Stimulated activated CD4-positive, alpha-beta T cell treated with anti-CD3 and anti-CD28 coated beads, TNF-alpha, amount 100 ng/mL, for 24 hours (primary cell): ENCODE results near the gene SRP68.

Experiments used
- DNase-seq, 3 experiments: peaks; one replicate each; pipeline ENCODE4 v3.0.0-alpha.2; 2020; ENCODE audit warnings: low read depth in 3 of 3

SRP68 gene

GRCh38 chr17:76072148-76072858 lies at the start of gene SRP68:
TSS of gene SRP68 (minus strand) at chr17:76072517. CDS start at chr17:76072491, 26 bp downstream.
- DNase-seq, result peak; percentile 64 to 85 (median 67)

DNA sequence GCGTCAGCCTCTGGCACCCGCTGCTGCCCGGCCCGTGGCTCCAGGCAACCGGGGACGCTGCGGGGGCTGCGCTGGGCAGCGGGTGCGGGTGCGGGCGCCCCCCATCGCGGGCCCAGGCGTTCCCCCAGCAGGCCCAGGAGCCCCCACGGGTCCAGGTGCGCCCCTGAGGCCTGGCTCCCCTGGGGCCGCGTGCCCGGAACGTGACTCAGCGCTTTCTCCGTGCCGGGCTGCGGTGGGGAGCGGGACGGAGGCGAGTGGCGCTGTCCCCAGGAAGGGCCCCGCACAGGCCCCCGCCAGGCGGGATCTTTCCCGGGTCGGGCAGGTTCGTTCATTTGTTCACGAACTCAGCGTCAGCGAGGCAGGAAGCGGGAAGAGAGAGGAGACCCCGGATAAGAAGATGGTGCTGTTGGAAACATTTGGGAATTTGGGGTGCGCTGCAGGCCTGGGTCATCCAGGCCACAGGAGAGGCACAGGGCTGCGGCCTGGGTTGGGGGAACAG lies 49.7 kb upstream of the SRP68 start:
- no peak for DNase-seq

DNA sequence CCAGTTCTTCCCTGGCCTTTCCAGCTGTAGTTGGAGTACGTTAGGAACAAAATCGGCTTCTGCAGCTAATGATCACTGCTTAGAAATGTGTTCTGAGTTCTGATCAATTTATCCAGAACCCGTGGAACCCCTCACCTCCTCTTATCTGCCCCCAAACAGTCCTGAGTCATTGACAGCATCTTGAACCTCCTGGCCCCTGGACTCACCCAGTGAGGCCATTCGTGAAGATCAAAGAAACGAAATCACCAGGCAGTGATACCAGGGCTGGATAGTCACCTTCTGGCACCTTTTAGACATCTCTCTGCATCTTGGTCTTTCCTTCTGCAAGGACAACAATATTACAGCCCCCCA lies 48.3 kb upstream of the SRP68 start:
- no peak for DNase-seq

DNA sequence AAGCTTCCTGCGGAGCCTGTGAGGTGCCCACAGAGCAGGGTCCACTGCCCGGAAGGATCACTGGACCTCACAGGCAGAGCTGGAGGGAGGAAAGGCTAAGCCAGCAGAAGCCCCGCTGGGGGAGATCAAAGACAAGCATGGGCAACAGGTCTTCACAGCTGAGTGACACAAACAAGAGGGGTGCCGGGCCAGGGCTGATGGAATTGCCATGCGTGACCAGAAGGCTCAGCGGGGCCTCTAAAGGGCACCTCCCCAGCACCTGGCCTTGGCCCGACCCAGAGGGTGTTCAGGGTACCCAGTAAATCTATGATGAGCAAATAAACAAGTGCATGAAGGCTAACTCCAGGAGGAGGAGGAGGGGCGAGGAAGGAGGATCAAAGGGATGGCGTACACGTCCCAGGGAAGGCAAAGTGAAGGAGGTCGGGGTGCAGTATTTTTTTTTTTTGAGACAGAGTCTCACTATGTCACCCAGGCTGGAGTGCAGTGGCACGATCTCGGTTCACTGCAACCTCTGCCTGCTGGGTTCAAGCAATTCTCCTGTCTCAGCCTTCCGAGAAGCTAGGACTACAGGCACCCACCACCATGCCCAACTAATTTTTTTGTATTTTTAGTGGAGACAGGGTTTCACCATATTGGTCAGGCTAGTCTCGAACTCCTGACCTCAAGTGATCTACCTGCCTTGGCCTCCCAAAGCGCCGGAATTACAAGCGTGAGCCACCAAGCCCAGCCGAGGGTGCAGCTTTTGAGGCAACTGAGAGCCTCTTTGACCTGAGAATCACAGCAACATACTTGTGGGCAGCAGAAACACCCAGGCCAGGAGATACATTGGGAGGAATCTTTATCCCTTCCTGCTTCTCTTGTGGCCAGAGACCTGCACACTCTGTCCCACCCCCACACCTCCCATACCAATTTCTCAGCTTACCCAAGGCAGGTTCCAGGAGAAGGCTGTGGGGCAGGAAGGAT lies 47.4 kb upstream of the SRP68 start:
- no peak for DNase-seq

- DNase-seq, result no peak
These were observed 42.9 kb upstream of the SRP68 start for GRCh38 chr17:76115138-76115754.

DNA sequence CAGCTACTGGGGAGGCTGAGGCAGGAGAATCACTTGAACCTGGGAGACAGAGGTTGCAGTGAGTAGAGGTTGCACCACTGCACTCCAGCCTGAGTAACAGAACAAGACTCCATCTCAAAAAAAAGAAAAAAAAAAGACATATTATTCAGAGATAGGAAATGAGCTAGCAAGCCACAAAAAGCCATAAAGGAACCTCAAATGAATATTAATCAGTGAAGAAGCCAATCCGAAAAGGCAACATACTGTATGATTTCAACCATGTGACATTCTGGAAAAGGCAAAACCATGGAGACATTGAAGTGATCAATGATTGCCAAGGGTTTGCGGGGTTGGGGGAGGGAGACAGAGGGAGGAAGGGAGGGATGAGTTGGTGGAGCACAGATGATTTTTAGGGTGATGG lies 39.6 kb upstream of the SRP68 start:
- no peak for DNase-seq

- no peak for DNase-seq
These were observed 35.2 kb upstream of the SRP68 start for GRCh38 chr17:76107509-76107908.

- DNase-seq, result no peak
These were observed 34.4 kb upstream of the SRP68 start for GRCh38 chr17:76106703-76107102.

- no peak for DNase-seq
These were observed 32.5 kb upstream of the SRP68 start for GRCh38 chr17:76104896-76105231.

DNA sequence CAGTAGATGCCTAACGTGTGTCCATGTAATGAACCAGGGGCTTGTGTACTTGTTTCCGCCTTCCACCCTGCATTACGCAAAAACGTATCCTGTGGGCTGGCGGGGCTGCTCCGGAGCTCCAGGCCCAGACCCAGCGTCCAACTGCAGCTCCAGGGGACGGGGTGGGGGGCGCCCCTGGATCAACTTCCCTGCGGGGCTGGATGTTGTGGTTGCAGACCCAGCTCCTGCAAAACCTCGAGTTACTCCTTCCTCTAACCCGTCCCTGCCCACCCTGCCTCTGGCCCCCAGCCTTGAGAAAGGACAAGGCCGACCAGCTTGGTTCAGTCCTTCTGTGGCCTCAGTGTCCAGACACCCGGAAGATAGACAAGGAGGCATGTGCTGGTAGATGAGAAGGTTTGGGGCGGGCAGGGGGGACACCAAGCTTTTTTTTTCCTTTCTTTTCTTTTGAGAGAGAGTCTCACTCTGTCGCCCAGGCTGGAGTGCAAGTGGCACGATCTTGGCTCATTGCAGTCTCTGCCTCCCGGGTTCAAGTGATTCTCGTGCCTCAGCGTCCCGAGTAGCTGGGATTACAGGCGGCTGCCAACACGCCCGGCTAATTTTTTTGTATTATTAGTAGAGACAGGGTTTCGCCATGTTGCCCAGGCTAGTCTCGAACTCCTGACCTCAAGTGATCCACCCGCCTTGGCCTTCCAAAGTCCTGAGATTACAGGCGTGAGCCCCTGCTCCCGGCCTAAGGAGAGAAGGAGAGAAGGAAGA lies 32.0 kb upstream of the SRP68 start:
- DNase-seq, result no peak

DNA sequence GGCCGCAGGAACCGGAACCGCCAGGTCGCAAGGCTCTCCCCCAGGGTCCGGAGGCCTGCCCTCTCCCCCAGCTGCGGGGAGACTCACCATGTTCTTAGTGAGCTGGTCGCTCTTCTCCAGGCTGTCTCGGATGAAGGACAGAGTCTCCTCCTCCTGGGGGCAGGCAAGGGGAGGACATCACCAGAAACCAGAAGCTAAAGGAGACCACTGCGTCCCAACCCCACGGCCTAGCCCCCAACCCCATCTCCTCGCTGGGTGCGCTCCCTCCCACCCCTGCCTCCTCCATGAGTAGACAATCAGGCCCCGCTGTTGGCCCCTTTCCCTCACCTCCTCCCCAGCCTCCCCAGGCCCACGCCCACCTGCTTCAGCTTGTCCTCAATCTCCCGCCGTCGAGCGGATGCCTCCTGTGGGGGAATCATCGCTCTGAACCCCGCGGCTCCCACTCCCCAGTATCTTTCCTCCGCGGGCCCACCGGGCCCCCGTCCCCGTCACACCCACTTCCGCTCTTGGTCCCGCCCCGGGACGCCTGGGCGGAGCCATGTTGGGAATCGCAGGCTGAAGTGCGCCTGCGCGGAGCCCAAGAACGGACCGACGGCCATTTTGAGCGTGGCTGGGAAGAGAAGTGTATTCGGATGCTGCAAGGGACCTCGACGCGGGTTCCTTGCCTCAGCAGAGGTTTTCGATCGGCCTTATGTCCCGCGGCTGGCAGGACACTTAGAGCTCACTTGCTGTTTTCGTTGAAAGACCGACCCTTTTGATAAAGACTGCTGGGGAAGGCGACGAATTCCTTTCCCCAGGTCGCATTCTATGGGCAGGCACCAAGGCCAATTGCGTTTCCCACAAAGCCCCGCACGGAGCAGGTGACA lies 31.2 kb upstream of the SRP68 start, which contains the start of gene EXOC7:
Gene EXOC7 (minus strand): TSS at position 514 of the 866 bp plus-strand sequence. CDS start 95 bp downstream, at position 419.
- DNase-seq, result peak; percentile 85 to 91 (median 88)

DNA sequence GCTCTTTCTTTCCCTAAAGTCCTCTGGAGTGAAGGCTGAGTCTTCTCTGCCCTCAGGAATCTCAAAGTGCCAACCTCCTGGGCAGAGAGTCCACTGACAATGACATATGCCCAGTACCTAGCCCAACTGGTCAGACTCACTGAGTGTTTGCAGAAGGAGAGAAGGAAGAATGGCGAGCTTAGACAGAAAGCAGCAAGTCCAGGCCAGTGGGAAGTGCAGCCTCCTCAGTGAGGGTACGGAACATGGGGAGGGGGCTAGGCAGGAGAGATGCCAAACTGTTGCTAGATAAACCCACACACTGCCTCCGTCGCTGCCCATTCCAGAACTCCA lies 30.6 kb upstream of the SRP68 start:
- no peak for DNase-seq

DNA sequence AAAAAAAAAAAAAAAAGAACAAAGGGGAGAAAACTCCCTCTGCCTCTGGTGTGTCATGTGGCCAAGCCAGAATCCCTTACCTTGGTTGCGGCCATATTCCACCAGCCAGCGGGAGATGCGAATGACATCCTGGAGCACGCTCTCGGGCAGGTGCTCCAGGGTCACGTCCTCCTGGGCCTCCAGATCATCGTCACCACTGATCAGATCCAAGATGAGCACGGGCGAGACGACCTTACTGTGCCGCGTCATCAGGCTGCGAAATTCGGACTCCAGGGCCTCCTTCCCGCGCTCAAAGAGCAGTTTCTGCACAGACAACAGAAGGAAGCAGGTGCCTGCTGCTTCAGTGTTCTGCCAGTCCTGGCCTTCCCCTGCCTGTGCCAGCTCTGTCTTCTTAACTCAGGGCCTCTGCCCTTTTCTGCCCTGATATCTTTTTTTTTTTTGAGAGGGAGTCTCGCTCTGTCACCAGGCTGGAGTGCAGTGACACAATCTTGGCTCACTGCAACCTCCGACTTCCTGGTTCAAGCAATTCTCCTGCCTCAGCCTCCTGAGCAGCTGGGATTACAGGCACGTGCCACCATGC lies 25.5 kb upstream of the SRP68 start:
- DNase-seq, result no peak

GRCh38 chr17:76095943-76096342 lies 23.6 kb upstream of the SRP68 start:
- DNase-seq, result no peak

DNA sequence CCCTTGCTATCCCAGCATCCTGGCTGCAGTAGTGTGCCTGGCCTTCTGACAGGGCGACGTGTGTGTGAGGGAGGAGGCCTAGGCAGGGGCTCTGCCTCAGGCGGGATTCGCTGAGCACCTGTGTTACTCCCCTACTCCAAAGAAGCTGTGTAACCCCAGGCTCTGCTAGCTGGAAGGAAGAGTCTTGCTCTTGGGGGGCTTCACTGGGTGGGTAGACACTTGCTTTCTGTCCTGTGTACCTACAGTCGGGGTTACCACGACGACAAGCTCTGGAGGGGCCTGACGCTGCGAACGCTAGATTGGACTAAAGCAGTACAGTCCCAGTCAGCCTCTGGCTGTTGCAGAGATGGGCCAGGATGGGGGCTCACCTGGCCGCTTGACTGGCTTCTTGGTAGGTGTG lies 21.7 kb upstream of the SRP68 start:
- no peak for DNase-seq

DNA sequence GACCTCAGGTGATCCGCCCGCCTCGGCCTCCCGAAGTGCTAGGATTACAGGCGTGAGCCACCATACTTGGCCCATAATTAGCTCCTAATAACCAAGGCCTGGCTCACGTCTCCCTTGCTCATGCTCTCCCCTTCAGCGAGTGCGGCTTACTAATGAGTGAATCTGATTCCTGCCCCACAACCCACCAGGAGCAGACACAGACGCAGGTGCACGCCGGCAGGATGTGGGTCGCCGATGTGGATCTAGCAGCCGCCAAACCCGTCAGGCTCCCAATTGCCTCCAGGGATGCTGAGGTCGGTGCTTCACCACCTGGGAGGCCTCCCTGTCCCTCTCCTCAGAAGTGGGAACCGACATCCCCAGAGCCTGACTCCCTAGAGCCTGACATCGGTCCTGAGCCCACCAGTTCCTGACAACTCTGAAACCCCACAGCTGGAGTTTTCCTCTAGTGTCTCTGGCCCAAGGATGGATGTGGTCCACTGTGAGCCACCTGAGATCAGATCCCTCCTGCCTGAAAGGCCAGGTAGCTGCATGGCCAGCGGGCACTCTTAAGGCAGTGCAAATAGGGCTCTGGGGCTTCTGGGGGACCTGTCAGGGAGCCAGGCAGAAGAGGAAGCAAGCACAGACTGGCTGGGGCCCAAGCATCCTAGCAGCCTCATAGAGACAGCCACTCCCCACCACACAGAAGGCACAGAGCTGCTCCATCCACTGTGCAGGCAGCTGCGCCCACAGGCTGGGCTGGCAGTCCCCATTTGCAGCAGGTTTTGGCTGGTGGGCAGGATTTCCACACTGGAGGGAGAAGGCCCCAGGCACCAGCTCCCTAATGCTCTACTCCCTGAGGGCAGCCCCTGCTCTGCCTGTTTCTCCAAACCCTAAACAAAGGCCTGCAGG lies 20.5 kb upstream of the SRP68 start:
- no peak for DNase-seq

DNA sequence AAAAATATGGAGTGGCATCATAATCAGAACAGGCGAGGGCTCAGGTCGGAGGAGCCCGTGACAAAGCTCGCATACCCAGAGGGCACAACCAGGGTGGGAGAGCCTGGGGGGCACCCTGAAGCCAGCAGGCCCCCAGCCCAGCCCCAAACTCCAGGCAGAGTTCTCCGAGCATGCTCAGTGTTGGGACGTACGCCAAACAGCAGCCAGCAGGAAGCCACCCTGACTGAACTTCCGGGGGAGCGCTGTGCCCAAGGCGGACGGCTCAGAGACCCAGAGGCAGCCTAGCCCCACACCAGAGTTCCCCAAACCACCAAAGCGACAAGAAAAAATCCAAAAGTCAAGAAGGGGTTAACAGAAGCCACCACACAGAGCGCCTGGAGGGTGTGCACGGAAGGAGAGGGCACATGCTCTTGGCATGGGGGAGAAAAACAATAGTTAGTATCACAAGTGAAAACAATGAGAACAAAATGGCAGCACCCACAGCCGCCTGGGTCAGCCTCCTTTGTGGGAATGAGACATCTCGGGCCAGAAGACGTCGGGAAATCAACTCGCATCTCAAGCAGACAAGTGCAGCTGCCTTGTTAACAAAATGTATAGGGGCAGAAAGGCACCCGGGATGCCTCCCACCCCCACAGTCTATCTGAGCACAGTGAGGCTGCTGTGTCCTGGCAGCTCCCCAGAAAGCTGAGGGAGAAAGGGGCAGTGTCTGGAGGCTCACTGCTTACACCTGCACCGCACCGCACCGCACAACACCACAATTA lies 19.4 kb upstream of the SRP68 start:
- no peak for DNase-seq

DNA sequence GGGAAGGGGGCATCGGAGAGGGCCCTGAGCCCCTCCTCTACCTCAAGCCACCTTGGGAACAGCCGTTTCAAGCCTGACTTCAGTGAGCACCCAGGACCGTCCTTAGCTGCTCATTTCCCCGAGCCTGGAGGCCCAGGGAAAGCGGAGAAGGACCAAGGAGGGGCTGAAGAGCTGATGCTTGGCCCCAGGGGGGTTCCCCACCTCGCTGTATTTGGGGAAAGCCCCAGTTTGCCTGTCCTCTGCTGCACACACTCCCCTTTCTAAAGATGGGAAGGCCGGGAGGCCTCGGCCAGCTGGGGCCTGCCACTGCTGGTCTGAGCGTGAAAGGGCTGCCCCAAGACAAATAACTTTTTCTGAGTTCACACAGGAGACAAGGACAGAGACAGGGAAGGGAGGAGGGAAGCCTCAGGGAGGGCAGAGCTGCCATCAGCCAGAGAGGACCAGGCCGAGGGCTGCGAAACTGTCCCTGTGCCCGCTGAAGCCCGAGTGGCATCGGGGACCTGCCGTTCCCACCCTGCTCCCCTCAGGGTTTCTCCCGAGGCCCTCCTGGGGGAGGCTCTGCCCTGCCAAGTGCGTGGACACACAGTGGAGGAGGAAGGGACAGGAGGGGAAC lies 18.3 kb upstream of the SRP68 start:
- DNase-seq, result no peak
